8988T (cell line): ENCODE results near the gene AATF.
A peak's percentile ranks its signal among the peaks of the same experiment; 100 is the strongest.

Source experiments
- DNase-seq: peaks from one replicate; pipeline ENCODE4 v3.0.0; 2011

AATF gene, protein sequence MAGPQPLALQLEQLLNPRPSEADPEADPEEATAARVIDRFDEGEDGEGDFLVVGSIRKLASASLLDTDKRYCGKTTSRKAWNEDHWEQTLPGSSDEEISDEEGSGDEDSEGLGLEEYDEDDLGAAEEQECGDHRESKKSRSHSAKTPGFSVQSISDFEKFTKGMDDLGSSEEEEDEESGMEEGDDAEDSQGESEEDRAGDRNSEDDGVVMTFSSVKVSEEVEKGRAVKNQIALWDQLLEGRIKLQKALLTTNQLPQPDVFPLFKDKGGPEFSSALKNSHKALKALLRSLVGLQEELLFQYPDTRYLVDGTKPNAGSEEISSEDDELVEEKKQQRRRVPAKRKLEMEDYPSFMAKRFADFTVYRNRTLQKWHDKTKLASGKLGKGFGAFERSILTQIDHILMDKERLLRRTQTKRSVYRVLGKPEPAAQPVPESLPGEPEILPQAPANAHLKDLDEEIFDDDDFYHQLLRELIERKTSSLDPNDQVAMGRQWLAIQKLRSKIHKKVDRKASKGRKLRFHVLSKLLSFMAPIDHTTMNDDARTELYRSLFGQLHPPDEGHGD

DNA sequence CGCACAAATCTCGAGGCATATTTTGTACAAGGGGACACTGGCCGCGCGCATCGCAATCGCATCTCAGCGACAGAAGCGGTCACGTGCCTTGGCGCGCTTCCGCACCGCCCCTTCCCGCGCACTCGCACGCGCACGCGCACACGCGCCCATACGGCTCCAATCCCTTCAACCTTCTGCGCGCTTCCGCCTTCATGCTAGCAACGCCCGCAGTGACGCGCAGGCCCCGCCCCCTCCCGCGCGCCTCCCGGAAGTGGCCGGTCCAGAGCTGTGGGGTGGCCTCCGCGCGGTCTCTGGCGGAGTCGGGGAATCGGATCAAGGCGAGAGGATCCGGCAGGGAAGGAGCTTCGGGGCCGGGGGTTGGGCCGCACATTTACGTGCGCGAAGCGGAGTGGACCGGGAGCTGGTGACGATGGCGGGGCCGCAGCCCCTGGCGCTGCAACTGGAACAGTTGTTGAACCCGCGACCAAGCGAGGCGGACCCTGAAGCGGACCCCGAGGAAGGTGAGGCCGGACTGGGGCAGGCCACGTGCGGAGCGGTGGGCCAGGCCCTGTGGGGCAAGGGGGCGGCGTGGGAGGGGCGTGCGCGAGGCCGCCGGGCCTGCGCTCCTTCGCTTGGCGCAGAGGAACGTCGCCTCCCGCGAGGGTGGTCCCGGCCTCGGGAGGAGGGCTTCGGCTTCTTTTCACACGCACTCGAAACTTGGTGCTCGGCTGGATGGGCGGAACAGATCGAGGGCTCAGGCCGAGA lies at the start of gene AATF:
Gene AATF (plus strand): TSS at position 238 of the 744 bp plus-strand sequence. CDS start 172 bp downstream, at position 410.
- DNase-seq: peak; percentile 89

- no peak for DNase-seq
Measured at GRCh38 chr17:36899250-36900159, 49.2 kb upstream of the AATF start.

GRCh38 chr17:36900160-36900512 lies 48.6 kb upstream of the AATF start:
- no peak for DNase-seq

- DNase-seq: no peak
Measured at GRCh38 chr17:36901506-36901905, 47.2 kb upstream of the AATF start.

DNA sequence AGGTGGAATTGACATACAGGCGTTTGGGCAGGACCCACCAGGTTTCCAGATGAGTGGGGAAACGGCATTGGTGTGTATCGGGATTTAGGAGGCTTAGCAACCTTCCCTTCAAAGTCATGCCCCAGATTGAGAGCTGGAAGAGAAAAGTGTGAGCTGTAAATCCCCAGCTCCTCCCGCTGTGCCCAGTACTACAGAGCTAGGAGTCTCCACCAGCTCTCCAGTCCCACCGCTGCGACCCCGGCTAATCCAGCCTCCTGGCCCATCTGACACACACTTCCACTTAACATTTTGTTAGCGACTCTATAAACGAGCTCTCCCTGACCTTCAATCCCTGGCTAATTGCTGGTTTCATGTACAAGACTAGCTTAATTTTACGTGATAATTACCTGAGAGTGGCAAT lies 41.3 kb upstream of the AATF start:
- no peak for DNase-seq

DNA sequence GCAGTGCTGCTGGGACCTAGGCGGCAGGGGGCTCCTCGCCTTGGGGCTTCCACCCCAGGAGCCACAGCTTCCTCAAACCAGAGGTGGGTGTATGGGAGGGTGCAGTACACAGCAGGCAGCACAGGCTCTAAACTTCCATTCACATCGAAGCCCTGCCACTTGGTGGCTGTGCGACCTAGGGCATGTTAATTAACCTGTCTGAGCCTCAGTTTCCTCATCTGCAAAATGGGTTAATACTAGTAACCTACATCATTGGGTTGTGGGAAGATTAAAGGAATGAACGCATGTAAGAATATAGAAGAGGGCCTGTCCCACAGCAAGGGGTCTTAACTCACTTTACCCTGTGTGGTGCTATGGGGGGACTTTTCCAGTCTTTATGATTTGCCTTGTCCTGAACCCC lies 38.2 kb upstream of the AATF start:
- no peak for DNase-seq

DNA sequence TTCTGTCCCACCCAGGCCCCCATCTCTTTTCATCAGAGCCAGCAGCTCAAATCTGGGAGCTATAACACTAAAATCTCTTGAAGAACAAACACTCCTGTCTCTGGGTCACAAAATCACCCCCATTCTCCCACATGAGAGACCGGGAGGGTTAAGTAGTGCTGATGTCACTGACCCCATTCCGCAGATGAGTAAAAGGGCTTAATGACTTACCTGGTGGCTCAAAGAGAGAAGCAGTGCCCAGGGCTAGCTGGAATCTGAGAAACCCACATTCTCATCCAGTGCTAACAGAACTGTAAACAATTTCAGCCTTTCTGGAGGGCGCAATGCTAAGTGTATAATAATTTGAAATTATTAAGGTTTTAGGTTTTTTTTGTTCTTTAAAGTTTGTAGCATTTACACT lies 37.8 kb upstream of the AATF start:
- no peak for DNase-seq

- DNase-seq: no peak
Measured at GRCh38 chr17:36913132-36913531, 35.6 kb upstream of the AATF start.

DNA sequence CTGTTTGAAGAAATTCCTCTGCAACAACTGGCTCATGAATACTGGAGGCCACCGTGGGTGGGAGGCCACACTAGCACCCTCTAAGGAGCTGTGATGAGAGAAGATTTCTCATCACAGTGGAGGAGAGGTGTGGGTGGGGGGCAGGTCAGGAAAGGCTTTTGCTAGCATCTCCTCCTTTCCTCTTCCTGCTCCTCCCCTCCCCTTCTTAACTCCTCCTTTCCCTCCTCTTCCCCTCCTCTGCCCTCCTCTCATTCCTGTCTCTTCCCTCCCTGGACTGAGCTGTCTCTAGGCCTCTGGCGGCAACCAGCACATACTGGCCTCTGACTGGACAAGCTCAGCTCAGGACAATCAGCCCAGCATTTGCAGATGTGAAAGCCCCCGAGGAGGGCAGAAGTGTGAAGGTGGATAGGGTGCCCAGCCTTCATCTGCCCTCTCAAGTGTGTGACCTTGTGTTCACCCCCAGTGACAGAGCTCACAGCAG lies 30.5 kb upstream of the AATF start:
- no peak for DNase-seq

DNA sequence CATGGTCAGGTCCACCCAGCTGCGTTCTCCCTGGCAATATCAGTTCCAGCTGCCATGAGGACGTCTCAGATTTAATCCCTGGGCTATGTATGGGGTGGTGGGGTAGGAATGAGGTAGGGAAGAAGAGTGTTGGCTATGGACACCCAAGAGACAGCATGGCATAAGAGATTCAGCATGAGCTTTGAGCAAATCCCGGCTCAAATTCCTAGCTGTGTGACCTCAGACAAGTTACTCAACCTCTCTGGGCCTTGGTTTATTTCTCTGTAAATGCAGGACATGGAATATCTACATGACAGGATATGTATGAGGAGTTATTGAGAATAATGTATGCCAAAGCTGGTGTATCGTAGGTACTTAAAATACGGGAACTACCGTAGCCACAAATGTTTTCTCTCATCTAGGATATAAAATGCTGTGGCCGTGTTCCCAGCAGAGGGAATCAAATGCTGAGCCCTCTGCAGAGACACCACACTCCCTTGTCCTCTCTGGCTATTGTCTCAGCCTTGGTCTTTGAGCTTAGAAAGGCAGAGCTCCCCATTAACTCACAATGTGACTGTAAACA lies 29.3 kb upstream of the AATF start:
- DNase-seq: no peak

DNA sequence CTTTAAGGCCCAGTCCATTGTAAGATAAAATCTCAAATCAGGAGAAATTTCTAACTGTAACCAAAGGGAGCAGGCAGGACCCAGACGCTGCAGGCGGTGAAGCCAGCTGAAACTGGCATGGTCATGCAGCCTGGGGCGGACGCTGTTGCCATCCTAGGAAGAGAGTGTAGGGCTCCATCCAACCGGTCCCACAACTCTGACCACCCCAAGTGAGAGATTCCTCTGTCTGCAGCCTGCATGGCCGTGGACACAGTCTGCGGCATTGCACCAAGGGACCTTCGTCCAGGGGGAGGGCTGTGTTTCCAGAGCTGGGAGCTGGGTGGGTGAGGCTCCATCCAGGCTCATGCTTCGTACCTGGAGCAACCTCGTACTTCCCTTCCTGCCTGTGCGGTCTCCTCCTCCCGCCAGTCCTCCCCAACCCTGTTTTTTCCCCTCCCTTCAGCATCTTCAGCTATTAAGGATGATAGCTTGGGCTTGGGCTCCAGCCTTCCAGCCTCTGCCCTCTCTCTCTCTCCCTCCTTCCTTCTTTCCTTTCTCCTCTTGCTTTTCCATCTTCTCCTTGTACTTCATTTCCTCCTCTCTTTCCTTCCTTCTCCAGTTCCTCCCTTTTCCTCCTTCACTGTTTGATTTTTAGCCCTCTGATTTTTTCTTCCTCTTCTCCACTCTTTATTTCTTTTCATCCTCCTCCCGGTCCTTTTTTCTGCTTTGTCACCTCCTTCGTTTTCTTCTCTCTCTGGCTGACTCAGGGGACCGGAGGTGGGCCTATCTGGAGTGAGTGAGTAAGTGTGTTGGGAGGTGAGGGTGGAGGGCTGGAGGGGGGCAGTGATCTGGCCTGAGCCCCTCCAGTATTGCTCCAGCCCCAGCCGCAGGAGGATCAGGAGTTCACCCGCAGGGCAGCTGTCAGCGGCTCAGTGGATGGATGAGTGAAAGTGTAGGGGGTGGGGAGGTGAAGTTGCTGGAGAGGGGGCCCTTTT lies 28.4 kb upstream of the AATF start:
- no peak for DNase-seq

DNA sequence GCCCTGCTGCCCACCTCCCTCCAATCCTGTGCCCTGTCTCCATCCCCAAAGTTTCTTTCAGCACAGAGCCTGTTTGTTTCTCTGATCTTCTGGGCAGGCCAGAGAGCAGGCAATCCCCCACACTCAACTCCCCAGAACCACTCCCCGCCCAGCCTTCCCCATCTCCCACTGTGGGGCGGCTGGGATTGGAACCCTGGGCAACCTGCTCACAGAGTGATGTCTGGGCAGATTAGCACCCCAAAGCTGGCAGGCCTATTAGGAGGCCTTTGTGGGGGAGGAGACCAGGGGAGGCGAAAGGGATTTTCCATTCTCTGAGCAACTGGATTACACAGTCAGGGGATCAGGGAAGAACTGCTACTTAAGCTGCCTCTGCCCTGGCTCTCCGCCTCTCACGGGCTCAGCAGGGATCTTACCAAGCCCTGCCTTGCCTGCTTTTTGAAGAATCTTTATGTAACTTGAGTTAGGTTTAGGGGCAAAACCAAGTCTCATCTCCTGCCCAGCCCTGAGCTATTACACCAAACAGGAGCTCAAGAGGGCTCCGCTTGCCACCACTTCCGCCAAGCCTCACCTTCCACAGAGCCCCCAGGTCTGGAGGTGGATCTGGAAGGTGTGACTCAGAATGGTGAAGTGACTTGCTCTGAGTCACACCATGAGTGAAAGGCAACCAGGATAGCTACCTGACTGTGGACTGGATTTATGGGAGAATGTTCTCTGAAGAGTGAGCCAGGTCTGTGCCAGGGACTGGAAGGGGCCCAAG lies 27.5 kb upstream of the AATF start:
- no peak for DNase-seq

- no peak for DNase-seq
Measured at GRCh38 chr17:36922175-36922574, 26.6 kb upstream of the AATF start.

- no peak for DNase-seq
Measured at GRCh38 chr17:36923814-36924221, 24.9 kb upstream of the AATF start.

DNA sequence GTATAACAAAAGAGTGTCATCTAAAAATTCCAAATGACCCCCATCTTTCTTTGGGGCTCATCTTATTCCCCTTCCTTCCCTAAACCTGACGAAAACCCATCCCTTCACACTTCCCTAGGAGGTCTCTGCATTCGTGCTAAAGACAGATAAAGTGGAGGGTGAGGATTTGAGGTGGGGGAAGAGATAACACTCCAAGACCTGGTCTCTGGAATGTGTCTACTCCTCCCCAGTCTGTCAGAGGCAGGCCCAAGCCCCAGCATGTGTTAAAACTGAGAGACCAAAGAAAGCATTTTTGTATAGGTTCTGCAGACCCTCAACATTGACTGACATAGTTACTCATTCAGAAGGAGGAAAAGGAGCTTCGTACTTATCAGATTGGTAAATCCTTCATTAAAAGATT lies 22.5 kb upstream of the AATF start:
- no peak for DNase-seq

DNA sequence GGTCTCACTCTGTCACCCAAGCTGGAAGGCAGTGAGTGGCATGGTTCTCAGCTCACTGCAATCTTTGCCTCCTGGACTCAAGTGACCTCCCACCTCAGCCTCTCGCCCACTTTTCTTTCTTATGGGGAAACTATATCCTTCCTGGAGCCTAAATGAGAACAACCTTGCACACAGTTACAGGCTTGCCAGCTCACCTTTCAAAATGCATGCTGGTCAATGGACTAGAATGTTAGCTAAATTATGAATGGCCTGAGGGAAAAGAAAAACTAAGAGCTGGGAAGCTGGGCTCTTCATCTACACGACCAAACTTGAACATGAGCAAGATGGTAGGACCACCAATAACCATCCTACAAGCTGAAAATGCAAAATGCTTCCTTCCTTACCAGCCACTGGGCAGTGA lies 22.1 kb upstream of the AATF start:
- no peak for DNase-seq

- DNase-seq: no peak
Measured at GRCh38 chr17:36928471-36929345, 20.0 kb upstream of the AATF start.

DNA sequence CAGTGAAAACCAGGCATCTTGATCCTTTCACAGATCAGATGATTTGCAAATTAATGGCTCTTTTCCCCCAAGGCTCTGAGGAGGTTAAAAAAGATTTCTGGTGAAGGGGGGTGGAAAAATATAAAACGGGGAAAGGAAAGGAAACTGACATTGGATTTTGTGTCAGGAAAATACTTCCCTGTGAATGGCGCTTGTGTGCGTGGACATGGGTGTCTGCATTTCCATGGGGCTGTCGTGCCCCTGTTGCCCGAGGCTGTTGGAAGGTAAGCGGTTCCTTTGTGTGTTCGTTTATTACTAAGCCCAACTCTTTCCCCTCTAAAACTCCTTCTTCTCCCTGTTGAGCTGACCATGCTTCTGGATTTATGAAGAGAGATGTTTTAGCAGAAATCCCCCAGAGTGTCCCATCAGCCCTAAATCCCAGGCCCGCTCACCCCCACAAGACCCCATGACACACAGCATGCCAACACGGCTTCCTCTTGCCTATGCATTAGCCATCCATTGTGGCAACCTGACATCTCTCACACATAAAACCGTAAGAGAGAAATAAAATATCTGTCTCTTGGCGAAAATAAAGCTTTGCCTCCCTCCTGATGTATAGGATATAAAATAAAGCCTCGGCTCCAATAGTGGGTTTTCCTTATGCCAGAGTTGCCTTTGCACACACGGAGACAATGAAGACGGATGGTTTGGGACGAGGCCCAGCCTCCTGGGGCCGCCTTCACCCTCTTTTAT lies 18.7 kb upstream of the AATF start:
- DNase-seq: no peak

GRCh38 chr17:36930583-36930900 lies 18.2 kb upstream of the AATF start:
- no peak for DNase-seq
